Measurements from ENCODE around the gene AR.

Gene AR

DNA sequence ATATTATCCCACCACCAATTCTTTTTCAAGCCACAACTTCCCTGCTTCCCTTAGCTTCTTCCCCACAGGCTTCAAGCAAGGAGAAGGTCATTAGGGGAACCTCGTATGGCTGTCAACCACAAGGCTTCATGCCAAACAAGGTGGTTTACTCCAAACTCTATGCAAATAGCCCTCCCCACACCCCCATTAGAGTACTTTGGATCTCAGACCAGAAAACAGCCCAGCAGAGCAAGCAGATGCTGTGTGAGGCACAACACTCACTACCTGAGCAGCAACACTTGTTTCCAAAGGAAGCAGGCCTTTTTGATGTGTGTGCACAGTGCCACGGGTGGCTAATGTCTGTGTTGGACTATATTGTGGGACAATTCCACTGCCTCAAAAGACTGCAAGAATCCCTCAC, 189.0 kb downstream of the AR start:
- DNase-seq = no peak

DNA sequence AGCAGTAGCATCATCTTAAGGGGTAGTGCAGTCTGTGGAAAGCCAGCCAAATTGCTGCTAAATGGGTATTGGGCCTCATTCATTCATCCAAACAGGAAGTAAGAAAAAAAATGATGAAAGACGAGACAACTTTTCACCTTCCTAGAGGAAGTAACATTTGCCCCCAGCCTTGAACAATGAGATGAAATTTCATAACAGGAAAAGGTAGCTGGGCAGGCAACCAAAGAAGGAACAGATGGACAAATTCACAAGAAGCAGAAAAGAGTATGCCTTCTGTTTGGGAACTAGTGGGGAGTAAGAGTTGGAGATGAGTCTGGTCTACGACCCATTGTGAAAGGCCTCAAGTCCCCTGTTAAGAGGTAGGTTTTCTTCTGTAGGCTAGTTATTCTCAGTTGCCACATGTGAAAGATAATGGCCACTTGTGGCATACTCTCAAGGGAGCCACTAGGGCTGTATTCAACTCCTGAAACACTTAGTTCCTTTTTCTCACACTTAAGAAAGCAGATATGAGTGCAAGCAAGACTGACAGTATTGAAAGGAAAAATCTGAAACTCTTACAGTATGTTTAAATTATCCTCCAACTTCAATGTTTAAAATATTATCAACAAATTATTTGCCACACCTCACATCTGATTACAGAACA, 190.4 kb downstream of the AR start:
- no peak for DNase-seq

DNA sequence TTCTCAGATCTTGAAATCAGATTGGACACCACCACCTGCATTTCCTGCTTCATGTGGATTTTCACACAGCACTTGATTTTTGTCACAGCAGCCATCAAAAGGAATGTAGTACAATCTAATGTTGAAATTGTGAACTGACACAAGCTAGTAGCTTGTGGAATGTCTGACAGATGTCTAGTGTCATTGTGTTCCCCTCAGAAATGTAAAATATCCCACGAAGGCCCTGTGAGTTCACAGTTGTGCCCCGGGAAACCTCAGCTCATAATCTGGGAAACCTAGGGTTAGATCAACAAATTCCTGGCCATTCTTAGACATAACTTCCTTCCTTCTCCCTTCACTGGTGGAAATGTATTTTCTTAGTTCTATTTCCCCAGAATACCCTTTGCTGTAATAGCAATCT, 205.7 kb downstream of the AR start:
- DNase-seq = no peak

DNA sequence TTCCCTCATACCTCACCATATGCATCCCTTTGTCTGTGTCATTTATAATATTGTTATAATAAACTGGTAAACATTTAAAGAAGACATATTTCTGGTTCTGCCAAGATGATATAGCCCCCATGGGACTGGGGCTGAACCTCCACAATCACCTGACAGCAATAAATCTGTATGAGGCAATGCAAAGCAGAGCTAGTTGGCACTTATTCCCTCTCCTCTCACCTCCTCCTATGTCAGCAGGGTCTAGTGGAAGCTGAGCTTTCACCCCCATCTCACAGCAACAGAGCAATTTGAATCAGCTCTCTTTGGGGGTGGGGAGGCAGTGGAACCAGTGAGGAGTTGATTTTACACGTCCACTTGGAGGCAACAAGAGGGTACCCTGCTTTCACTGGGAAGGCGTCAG, 206.9 kb downstream of the AR start:
- no peak for DNase-seq

DNA sequence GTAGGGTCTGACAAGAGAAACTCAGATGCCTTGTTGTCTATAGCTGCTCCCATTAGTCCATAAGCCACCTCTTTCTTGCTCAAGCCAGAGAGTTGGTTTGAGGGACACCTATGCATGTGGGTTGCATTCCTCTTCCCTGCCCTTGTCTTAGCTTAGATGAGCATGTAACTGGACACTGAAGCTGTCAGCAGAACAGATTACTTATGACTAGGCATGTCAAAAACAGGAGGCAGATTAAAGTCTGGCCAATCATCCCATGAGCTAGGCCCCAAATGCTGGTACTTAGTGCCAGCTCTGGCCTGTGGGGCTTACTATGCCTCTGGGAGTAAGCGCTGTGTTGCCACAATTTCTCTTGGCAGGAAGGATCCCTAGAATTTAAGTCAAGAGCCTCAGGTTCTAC, 215.2 kb downstream of the AR start:
- no peak for DNase-seq

DNA sequence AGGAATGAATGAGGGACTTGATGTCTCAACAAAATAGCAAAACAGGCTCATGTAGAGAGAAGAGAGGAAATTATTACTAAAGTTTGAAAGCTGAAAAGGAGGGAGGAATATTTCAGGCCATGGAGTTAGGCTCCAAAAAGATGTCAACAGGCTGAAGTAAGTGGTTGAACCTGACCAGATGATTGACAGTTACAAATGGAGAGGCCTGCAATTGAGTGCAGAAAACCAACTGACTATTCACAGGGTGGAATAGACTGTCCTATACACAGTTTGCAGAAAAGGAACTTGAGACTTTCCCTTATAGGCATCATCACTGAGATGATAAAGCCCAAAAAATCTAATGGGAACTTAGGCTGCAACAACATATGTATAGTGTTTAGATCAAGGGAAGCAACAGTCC, 233.3 kb downstream of the AR start:
- no peak for DNase-seq

DNA sequence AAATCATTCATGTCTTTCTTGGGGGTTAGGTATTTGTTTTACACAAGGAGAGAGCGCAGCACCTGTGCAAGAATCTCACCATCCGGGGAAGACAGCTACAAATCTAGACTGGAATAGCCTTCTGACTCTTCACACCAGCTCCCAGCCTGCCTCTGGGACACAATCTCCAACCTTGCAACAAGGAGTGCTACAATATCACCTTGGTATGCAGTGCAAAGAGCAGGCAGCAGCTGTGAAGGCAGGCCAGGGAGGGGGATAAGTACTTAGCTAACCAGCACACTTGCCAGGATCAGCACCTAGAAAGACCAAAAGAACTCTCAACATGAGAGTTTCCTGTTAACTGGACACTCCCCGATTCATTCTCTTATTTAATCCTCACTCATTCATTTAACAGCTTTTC, 235.3 kb downstream of the AR start:
- no peak for DNase-seq

All from activated gamma-delta T cell treated with Interleukin-2 at 50 U/mL for 16 hours (primary cell).